Measurements from ENCODE around the gene FRMD4B. TPM values are rescaled to one million over a fixed set of nuclear protein-coding genes. Genes with fewer than 3 reads are reported as not detected.

The FRMD4B gene
- total and polyA plus RNA-seq, 10 of the 15 experiments (the other 5 are each of a cell fraction or from before 2014, with no cell fraction given), result 3.9 to 11.4 (median 8.0) TPM

- Histone ChIP-seq H2AFZ (ENCODE audit: control insufficient read depth, low read depth, low read length) (no peak overlapping the region), H3K9me3 (replicated peaks; ENCODE audit: control insufficient read depth, insufficient read depth, low read length) (no peaks in the 10 kb centered on the region; the same call in 2 of the 3 replicates), H3K9ac (ENCODE audit: control insufficient read depth, insufficient read depth, low read length) (no peak overlapping the region), H4K20me1 (ENCODE audit: control insufficient read depth, insufficient read depth) (no peaks in the 10 kb centered on the region), H3K4me3 (no peak overlapping the region), H3K27me3 (replicated peaks in 1 of 2; ENCODE audit: control insufficient read depth in 2 of 2, insufficient read depth in 2 of 2, low read length in 1 of 2) (no peaks in the 10 kb centered on the region), H3K79me2 (ENCODE audit: control insufficient read depth, insufficient read depth, low read length) (no peaks in the 10 kb centered on the region), H3K27ac (ENCODE audit: control insufficient read depth, insufficient read depth) (no peak overlapping the region), H3K4me2 (ENCODE audit: control insufficient read depth, insufficient read depth) (no peak overlapping the region), H3K4me1 (ENCODE audit: control insufficient read depth, insufficient read depth, low read length) (no peaks in the 10 kb centered on the region), H3K36me3 (ENCODE audit: control insufficient read depth in 2 of 2, insufficient read depth in 2 of 2, low read length in 1 of 2) (no peaks in the 10 kb centered on the region)
- CTCF ChIA-PET, result interaction anchor here (0.6 to 1.0 kb wide), 2 partner anchors 12 to 184 kb away, joined by 3 read pairs; no protein-coding TSS in a partner anchor
- BruUV-seq (replicated peaks), result no TSS peak
- SMC1A ChIA-PET (ENCODE audit: uncharacterized antibody, unreplicated experiment), result interaction anchor here (0.9 to 1.5 kb wide), 6 partner anchors 11 to 197 kb away, joined by 3 to 4 read pairs (median 3); no protein-coding TSS in a partner anchor
- POLR2A ChIA-PET, result no interaction called here
- RAD21 ChIA-PET (ENCODE audit: unreplicated experiment), result no interaction called here
- no peak for TF ChIP-seq NRF1 (conservative IDR thresholded peaks at IDR 0.05; ENCODE audit: low read depth, low read length)
- TF ChIP-seq IRF5 (IDR thresholded peaks at IDR 0.05; ENCODE audit: borderline replicate concordance), result no peak
- TF ChIP-seq IKZF2 (IDR thresholded peaks at IDR 0.05), result no peak
- no peak for TF ChIP-seq CBFB (IDR thresholded peaks at IDR 0.05; ENCODE audit: low read depth)
- TF ChIP-seq SIN3A (IDR thresholded peaks at IDR 0.05; ENCODE audit: low read depth, low read length), result no peak
- TF ChIP-seq EZH2 (IDR thresholded peaks at IDR 0.05; ENCODE audit: borderline replicate concordance, control insufficient read depth, low read depth, low read length), result no peak
- TF ChIP-seq FOXK2 (IDR thresholded peaks at IDR 0.05), result no peak
- TF ChIP-seq CHD4 (IDR thresholded peaks at IDR 0.05), result no peak
- no peak for TF ChIP-seq CREM (IDR thresholded peaks at IDR 0.05; ENCODE audit: low read depth)
- no peak for TF ChIP-seq ZSCAN29 (IDR thresholded peaks at IDR 0.05)
- TF ChIP-seq EED (IDR thresholded peaks at IDR 0.05; ENCODE audit: low read depth), result no peak
- no peak for TF ChIP-seq SMC3 (IDR thresholded peaks at IDR 0.05; ENCODE audit: borderline replicate concordance, low read length)
- no peak for TF ChIP-seq MTA3 (IDR thresholded peaks at IDR 0.05; ENCODE audit: borderline replicate concordance, low read length)
- TF ChIP-seq HDAC2 (IDR thresholded peaks at IDR 0.05), result no peak
- TF ChIP-seq ATF2 (IDR thresholded peaks at IDR 0.05; ENCODE audit: low read length), result no peak
- FAIRE-seq (no peak), DNase-seq (ENCODE audit: low read depth, low spot score) (no peak), ATAC-seq (no peak)
- 25% methylated on average over 2 of the region's 2 CpGs for WGBS (ENCODE audit: insufficient coverage, insufficient replicate concordance, low lambda C conversion rate, missing lambda C conversion rate)
- in situ Hi-C loops (cut with MboI), result no loop called here
- intact Hi-C loops (cut with micrococcal nuclease; ENCODE audit: unreplicated experiment), result no loop called here
Observed at GRCh38 chr3:69357196-69357595, 28.7 kb downstream of the FRMD4B start.
